PC-9 (cell line): ENCODE results near the gene SLC7A6.

Source experiments
- CTCF ChIP-seq: fragments of 200-600 bp; sonication (generic); conservative IDR thresholded peaks from 2 replicates; pipeline ENCODE4 v1.6.1; 2017; ENCODE audit warnings: mixed run types, antibody characterized with exemption, mild to moderate bottlenecking, moderate library complexity
- EZH2 ChIP-seq: fragments of 200-600 bp; sonication (generic); IDR thresholded peaks from 2 replicates; pipeline ENCODE4 v1.8.0; 2017; ENCODE audit warnings: antibody characterized with exemption, low read depth

DNA sequence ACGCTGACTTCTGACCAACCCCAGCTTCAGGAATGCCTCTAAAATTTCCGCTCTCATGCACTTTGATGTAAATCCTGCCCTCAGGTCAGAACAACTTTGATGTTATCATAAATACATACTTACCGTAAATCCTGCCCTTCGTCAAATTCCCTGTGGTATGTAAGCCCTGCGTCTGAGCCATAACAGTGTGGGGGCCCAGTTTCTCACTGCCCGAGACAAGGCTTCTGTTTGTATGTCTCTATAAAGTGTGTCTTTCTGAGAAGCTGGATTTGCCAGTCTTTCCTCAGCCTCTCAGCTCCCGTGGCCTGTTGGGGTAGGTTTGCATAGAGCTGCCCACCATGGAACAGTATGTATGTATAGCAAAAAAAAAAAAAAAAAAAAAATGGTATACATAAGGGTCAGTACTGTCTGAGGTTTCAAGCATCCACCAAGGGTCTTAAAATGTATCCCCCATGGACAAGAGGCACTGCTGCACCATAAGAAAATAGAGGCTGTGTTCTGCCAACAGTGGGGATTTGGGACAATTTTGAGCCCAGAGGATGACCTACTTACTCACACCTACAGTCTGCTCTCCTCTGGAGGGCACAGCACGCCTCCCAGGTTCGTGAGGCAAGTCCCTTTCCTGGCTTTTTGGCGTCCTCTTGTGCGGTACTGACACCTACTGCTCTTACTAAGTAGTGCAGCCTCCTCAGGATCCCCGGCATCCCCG, 64.0 kb downstream of the SLC7A6 start:
- peak; percentile 91 for TF ChIP-seq CTCF
- TF ChIP-seq EZH2 = no peak
